Right lobe of liver (tissue), 6 donors: ENCODE measurements around the gene AMBRA1. TPM values are rescaled to one million over a fixed set of nuclear protein-coding genes. Genes with fewer than 3 reads are reported as not detected.

ENCODE experiments used
- ATAC-seq, 4 donors: fragments of 200-7000 bp; cut with Tn5 transposase; one replicate each; pipeline ENCODE4 v1.9.1; 2020; ENCODE audit warnings: mild to moderate bottlenecking in 4 of 4, moderate library complexity in 4 of 4
- DNase-seq, 3 donors: peaks; one replicate each; pipeline ENCODE4 v3.0.0-alpha.2; 2020
- H3K27ac ChIP-seq, 3 donors: fragments of 200-600 bp; one replicate each; pipeline ENCODE4 v1.8.0; 2022
- H3K27me3 ChIP-seq, 2 donors: fragments of 200-600 bp; one replicate each; pipeline ENCODE4 v1.8.0; 2022
- H3K36me3 ChIP-seq, 4 donors: fragments of 200-600 bp; sonication (generic) in 1 of 4; one replicate each; pipeline versions ENCODE4 v1.5.1 to v1.8.0; 2017 to 2022; ENCODE audit warnings: control low read depth in 1 of 4
- H3K4me1 ChIP-seq, 4 donors: fragments of 200-600 bp; sonication (generic) in 1 of 4; one replicate each; pipeline versions ENCODE4 v1.5.1 to v1.8.0; 2017 to 2022; ENCODE audit warnings: control low read depth in 1 of 4
- H3K4me3 ChIP-seq, 3 donors: fragments of 200-600 bp; one replicate each; pipeline ENCODE4 v1.8.0; 2022
- H3K9me3 ChIP-seq, 4 donors: fragments of 200-600 bp; sonication (generic) in 1 of 4; one replicate each; pipeline versions ENCODE4 v1.5.1 to v1.8.0; 2017 to 2022; ENCODE audit warnings: control low read depth in 1 of 4
- POLR2A ChIP-seq: fragments of 450-650 bp; IDR thresholded peaks from one replicate; pipeline ENCODE4 v1.6.1; 2017; ENCODE audit warnings: antibody characterized with exemption, mild to moderate bottlenecking
- WGBS: methylation state at CpG from one replicate; pipeline ENCODE4 v1.1.6; 2018; ENCODE audit warnings: low coverage, low lambda C conversion rate; ENCODE audit not compliant: insufficient coverage; ENCODE audit errors: missing lambda C conversion rate; 5-methylcytosine and 5-hydroxymethylcytosine counted together
- intact Hi-C, 2 donors: fragments of 100-400 bp; cut with DNase I; formaldehyde crosslinking; loops; one replicate each; pipeline versions ENCODE4 v1.11.2 to v1.14.1; 2022
- total RNA-seq, 6 experiments: library from RNA; depleted of rRNA in 2 of 6; stranded (reverse); fragments of >200 nt in 2 of 6; fragmentation: NEBNext Ultra II Directional in 3 of 6; extraction: Animal tissue kit (Norgen Biotek cat#: 25700) in 3 of 6; gene quantifications; one replicate each; pipeline versions ENCODE4 v1.1.0 to v1.2.4, GENCODE V29; 2016 to 2023
- TF ChIP-seq, protein P1 (sequence below), 4 donors: fragments of 200-600 bp in 3 of 4; fragments of 450-650 bp in 1 of 4; IDR thresholded peaks; one replicate each; pipeline versions ENCODE4 v1.5.1 to v1.8.0; 2016 to 2022; ENCODE audit warnings: antibody characterized with exemption in 4 of 4, mild to moderate bottlenecking in 2 of 4
- donor health status: DM: no; HTN: yes; CAD: no.
- donor health status: DM: no; HTN: no; CAD: no.
- donor health status: DM: no; HTN: no; CAD: no.
- donor health status: DM: no; HTN: yes; CAD: no.
- donor health status: DM: no; HTN: yes; CAD: no.

The AMBRA1 gene
- total RNA-seq, 6 experiments from 2014 or later, result 11.0 to 15.7 (median 13.6) TPM

GRCh38 chr11:46457021-46457420, 136.8 kb downstream of the AMBRA1 start:
- no peaks in the 10 kb centered on the region for H3K9me3 ChIP-seq
- H3K36me3 ChIP-seq, result no peaks in the 10 kb centered on the region
- no peak for ATAC-seq
- TF ChIP-seq, protein P1, sequence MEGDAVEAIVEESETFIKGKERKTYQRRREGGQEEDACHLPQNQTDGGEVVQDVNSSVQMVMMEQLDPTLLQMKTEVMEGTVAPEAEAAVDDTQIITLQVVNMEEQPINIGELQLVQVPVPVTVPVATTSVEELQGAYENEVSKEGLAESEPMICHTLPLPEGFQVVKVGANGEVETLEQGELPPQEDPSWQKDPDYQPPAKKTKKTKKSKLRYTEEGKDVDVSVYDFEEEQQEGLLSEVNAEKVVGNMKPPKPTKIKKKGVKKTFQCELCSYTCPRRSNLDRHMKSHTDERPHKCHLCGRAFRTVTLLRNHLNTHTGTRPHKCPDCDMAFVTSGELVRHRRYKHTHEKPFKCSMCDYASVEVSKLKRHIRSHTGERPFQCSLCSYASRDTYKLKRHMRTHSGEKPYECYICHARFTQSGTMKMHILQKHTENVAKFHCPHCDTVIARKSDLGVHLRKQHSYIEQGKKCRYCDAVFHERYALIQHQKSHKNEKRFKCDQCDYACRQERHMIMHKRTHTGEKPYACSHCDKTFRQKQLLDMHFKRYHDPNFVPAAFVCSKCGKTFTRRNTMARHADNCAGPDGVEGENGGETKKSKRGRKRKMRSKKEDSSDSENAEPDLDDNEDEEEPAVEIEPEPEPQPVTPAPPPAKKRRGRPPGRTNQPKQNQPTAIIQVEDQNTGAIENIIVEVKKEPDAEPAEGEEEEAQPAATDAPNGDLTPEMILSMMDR (IDR thresholded peaks at IDR 0.05), result no peak
- no peak for TF ChIP-seq POLR2A
- no peak overlapping the region for H3K27ac ChIP-seq
- intact Hi-C loops, result no loop called here
- WGBS, result 96% methylated on average over 3 of the region's 3 CpGs
- DNase-seq, result no peak
- no peaks in the 10 kb centered on the region for H3K27me3 ChIP-seq
- H3K4me1 ChIP-seq, result no peaks in the 10 kb centered on the region
- H3K4me3 ChIP-seq, result no peak overlapping the region

DNA sequence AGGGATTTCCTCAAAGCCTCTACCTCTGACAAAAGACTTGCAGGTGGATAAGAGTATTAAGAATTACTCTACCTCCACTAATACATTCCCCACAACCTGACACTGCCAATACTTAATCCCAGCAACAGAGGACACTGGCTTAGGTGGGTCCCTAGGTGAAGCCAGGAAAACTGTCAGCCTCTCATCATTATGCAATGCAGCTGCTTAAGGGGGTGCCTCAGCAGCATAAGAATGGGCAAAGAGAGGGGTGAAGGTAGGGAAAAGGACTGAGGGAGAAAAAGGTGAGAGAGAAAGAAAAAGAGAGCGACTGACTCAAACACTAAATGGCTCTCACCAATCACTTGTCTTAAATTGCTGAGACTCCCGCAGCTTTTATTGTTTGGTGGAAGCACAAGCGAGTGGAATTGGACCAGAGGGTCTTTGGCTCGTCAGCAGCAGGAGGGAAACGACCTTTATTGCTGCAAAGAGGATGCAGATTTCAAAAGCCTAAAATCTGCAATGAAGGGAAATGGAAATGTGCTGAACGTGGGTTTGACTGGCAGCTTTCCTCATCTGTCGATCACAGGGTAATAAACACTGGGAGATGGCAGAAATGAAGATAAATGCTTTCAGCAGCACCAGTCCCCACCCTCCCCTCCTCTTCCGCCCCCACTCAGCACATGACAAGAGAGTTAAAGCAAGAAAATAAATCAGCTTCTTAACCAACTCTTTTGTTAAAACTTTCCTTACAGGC, 137.4 kb downstream of the AMBRA1 start:
- H3K36me3 ChIP-seq, result no peaks in the 10 kb centered on the region
- H3K4me1 ChIP-seq, result no peaks in the 10 kb centered on the region
- DNase-seq (no peak), ATAC-seq (no peak)
- no peak for TF ChIP-seq POLR2A
- TF ChIP-seq, protein P1 (IDR thresholded peaks at IDR 0.05), result no peak
- intact Hi-C loops, result no loop called here
- H3K4me3 ChIP-seq, result no peak overlapping the region
- H3K9me3 ChIP-seq, result no peaks in the 10 kb centered on the region
- no peaks in the 10 kb centered on the region for H3K27me3 ChIP-seq
- H3K27ac ChIP-seq, result no peak overlapping the region
- WGBS, result 73% methylated on average over 7 of the region's 8 CpGs

DNA sequence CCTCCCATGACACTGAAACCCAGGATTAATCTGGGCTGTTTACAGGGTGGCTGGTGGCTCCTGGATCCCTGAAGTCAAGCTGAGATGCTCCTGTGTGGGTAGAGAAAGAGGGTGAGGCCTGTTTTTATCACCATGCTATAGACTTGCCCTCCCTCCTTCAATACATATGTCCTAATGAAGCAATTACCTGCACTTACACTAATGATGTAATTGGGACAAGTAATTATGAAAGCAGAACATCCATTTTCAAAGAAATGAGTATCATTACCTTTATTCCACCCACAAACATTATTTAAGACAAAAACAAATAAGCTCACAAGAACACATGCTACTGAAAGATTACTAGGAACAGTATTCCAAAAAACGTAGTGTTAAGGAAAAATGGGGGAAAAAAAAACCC, 138.0 kb downstream of the AMBRA1 start:
- Histone ChIP-seq H3K4me3 (no peak overlapping the region), H3K27ac (no peak overlapping the region), H3K36me3 (no peaks in the 10 kb centered on the region), H3K27me3 (no peaks in the 10 kb centered on the region), H3K9me3 (no peaks in the 10 kb centered on the region), H3K4me1 (no peaks in the 10 kb centered on the region)
- DNase-seq, result no peak
- intact Hi-C loops, result no loop called here
- ATAC-seq, result no peak
- WGBS, result 86% methylated on average over 1 of the region's 1 CpG
- TF ChIP-seq, protein P1 (IDR thresholded peaks at IDR 0.05), result no peak
- TF ChIP-seq POLR2A, result no peak

DNA sequence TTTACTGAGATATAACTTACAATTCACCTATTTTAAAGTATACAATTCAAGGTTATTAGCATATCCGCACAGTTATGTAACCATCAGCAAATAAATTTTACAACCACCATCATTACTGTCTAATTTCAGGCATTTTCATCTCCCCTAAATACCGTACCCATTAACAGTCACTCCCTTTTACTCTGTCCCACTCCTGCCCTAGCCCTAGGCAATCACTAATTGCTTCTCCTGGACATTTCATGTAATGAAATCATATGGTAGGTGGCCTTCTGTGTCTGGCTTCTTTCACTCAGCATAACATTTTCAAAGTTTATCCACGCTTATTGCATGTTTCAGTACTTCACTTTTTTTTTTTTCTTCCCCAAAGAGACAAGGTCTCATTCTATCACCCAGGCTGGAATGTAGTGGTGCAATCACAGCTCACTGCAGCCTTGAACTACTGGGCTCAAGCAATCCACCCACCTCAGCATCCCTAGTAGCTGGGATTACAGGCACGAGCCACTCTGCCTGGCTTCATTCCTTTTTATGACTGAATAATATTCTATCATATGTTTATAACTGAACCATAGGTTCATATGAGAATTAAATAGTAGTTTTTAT, 140.8 kb downstream of the AMBRA1 start:
- Histone ChIP-seq H3K9me3 (no peaks in the 10 kb centered on the region), H3K4me3 (no peak overlapping the region), H3K27me3 (no peaks in the 10 kb centered on the region), H3K4me1 (no peaks in the 10 kb centered on the region), H3K36me3 (no peaks in the 10 kb centered on the region), H3K27ac (no peak overlapping the region)
- no peak for ATAC-seq
- 95% methylated on average over 4 of the region's 4 CpGs for WGBS
- DNase-seq, result no peak
- intact Hi-C loops, result no loop called here
- TF ChIP-seq POLR2A, result no peak
- TF ChIP-seq, protein P1 (IDR thresholded peaks at IDR 0.05), result no peak
